Gastroesophageal sphincter (tissue), 4 donors: ENCODE results near the gene B9D2. TPM values are rescaled to one million over a fixed set of nuclear protein-coding genes. Genes with fewer than 3 reads are reported as not detected.

Source experiments
- ATAC-seq: fragments of 150-250 bp; one replicate; pipeline ENCODE4 v1.9.1; 2016; ENCODE audit warnings: mild to moderate bottlenecking, moderate library complexity
- H3K27ac ChIP-seq, 4 donors: fragments of 200-600 bp; sonication (generic) in 3 of 4; 1 replicate in 3 of 4; 2 replicates in 1 of 4; pipeline ENCODE4 v1.5.1; 2016 to 2019
- H3K27me3 ChIP-seq: fragments of 200-600 bp; sonication (generic); one replicate; pipeline ENCODE4 v1.5.1; 2019
- H3K36me3 ChIP-seq, 2 donors: fragments of 200-600 bp; sonication (generic); one replicate each; pipeline ENCODE4 v1.5.1; 2019; ENCODE audit warnings: control low read depth in 1 of 2
- H3K4me1 ChIP-seq, 3 donors: fragments of 200-600 bp; sonication (generic); 1 replicate in 2 of 3; 2 replicates in 1 of 3; pipeline ENCODE4 v1.5.1; 2016 to 2019; ENCODE audit warnings: control low read depth in 2 of 3
- H3K4me3 ChIP-seq, 2 donors: fragments of 200-600 bp; sonication (generic); one replicate each; pipeline ENCODE4 v1.5.1; 2019; ENCODE audit warnings: mild to moderate bottlenecking in 1 of 2, moderate library complexity in 1 of 2
- H3K9me3 ChIP-seq, 3 donors: fragments of 200-600 bp; sonication (generic); one replicate each; pipeline ENCODE4 v1.5.1; 2017 to 2019; ENCODE audit warnings: control low read depth in 2 of 3
- EP300 ChIP-seq: sonication (generic); formaldehyde crosslinking; IDR thresholded peaks from one replicate; pipeline ENCODE4 v1.6.1; 2017; ENCODE audit warnings: antibody characterized with exemption, mild to moderate bottlenecking
- POLR2A ChIP-seq, 2 donors: fragments of 450-650 bp; IDR thresholded peaks; one replicate each; pipeline ENCODE4 v1.6.1; 2017; ENCODE audit warnings: antibody characterized with exemption in 2 of 2, mild to moderate bottlenecking in 2 of 2, moderate library complexity in 1 of 2
- POLR2AphosphoS5 ChIP-seq: sonication (generic); formaldehyde crosslinking; IDR thresholded peaks from one replicate; pipeline ENCODE4 v1.6.1; 2017; ENCODE audit warnings: antibody characterized with exemption
- whole genome bisulfite sequencing, 2 donors: methylation state at CpG; one replicate each; pipeline ENCODE4 v1.1.5; 2018; ENCODE audit warnings: low coverage in 1 of 2; 5-methylcytosine and 5-hydroxymethylcytosine counted together
- total RNA-seq, 4 donors: library from RNA; depleted of rRNA; stranded (reverse); fragments of >200 nt; gene quantifications; one replicate each; pipeline ENCODE4 v1.1.0, GENCODE V29; 2016
- TF ChIP-seq, protein P1 (sequence below), 4 experiments: fragments of 200-600 bp in 2 of 4; fragments of 450-650 bp in 2 of 4; sonication (generic) in 1 of 4; IDR thresholded peaks; one replicate each; pipeline ENCODE4 v1.5.1; 2017 to 2019; ENCODE audit warnings: antibody characterized with exemption in 4 of 4, mild to moderate bottlenecking in 2 of 4, moderate library complexity in 2 of 4

B9D2 gene
- total RNA-seq, 4 donors from 2014 or later: 5.2 to 10.1 (median 6.7) TPM

DNA sequence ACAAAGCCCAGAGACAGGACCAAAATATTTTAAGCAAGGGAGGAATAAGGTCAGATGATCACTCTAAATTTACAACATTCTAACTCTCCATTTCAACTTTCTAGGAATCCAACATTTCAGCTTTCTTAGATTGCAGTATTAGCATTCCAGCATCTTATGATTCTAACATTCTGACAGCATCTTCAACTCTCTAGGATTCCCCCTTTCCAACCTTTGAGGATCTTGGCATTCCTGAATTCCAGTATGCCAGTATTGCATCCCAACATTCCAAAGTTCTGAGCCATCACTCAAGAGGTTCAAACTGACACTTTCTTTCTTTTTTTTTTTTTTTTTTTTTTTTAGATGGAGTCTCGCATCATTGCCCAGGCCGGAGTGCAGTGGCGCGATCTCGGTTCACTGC, 24.0 kb downstream of the B9D2 start:
- Histone ChIP-seq H3K4me1 (no peaks in the 10 kb centered on the region), H3K27ac (no peak overlapping the region), H3K4me3 (no peak overlapping the region), H3K27me3 (no peaks in the 10 kb centered on the region), H3K9me3 (no peaks in the 10 kb centered on the region), H3K36me3 (peaks cover 0 to 94% of the 10 kb centered on the region in 2 donors)
- no peak for ATAC-seq
- TF ChIP-seq, protein P1, sequence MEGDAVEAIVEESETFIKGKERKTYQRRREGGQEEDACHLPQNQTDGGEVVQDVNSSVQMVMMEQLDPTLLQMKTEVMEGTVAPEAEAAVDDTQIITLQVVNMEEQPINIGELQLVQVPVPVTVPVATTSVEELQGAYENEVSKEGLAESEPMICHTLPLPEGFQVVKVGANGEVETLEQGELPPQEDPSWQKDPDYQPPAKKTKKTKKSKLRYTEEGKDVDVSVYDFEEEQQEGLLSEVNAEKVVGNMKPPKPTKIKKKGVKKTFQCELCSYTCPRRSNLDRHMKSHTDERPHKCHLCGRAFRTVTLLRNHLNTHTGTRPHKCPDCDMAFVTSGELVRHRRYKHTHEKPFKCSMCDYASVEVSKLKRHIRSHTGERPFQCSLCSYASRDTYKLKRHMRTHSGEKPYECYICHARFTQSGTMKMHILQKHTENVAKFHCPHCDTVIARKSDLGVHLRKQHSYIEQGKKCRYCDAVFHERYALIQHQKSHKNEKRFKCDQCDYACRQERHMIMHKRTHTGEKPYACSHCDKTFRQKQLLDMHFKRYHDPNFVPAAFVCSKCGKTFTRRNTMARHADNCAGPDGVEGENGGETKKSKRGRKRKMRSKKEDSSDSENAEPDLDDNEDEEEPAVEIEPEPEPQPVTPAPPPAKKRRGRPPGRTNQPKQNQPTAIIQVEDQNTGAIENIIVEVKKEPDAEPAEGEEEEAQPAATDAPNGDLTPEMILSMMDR (IDR thresholded peaks at IDR 0.05): no peak
- TF ChIP-seq POLR2A (IDR thresholded peaks at IDR 0.05) (no peak), EP300 (no peak), POLR2AphosphoS5 (no peak)
- 97% methylated on average over 5 of the region's 5 CpGs; no CpG with 5 or more reads in 1 of the 2 donors for WGBS, 2 donors

DNA sequence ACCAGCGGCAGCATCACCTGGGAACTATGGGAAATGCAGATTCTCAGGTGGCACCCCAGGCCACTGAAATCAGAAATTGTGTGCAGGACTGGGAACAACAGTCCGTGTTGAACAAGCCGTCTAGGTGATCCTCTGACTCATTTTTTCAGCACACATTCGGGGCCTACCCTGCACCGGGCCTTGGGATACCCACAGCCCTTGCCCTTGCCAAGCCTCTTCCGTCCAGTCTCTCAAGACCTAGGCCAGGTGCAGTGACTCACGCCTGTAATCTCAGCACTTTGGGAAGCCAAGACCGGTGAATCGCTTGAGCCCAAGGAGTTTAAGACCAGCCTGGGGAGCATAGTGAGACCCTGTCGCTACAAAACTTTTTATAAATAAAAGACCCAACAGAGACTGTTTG, 28.5 kb downstream of the B9D2 start:
- Histone ChIP-seq H3K27me3 (no peaks in the 10 kb centered on the region), H3K27ac (no peak overlapping the region), H3K36me3 (peaks cover 0 to 92% of the 10 kb centered on the region in 2 donors), H3K9me3 (no peaks in the 10 kb centered on the region), H3K4me3 (no peak overlapping the region), H3K4me1 (no peaks in the 10 kb centered on the region)
- 92 to 93% methylated on average over 2 to 7 of the region's 10 CpGs for WGBS, 2 donors
- no peak for ATAC-seq
- TF ChIP-seq EP300 (no peak), POLR2AphosphoS5 (no peak), POLR2A (IDR thresholded peaks at IDR 0.05) (no peak)
- TF ChIP-seq, protein P1 (IDR thresholded peaks at IDR 0.05): no peak

DNA sequence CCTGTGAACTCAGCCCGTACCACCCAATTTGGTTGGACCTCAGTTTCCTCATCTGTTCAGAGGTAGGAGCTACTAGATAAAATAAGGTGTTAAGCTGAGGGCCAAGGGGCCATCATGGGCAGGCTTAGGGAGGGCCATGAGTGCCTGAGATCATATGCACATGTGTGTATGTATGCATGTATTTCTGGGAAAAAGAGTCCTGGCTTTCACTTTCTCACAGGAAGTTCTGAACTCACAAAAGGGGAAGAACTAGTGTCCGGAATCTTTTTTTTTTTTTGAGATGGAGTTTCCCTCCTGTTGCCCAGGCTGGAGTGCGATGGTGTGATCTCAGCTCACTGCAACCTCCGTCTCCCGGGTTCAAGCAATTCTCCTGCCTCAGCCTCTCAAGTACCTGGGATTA, 29.2 kb downstream of the B9D2 start:
- 76% methylated on average over 5 of the region's 5 CpGs; no CpG with 5 or more reads in 1 of the 2 donors for WGBS, 2 donors
- H3K27me3 ChIP-seq: no peaks in the 10 kb centered on the region
- no peak overlapping the region for H3K4me3 ChIP-seq
- ATAC-seq: no peak
- no peaks in the 10 kb centered on the region for H3K9me3 ChIP-seq
- TF ChIP-seq, protein P1 (IDR thresholded peaks at IDR 0.05): no peak
- no peak for TF ChIP-seq POLR2AphosphoS5
- TF ChIP-seq EP300: no peak
- TF ChIP-seq POLR2A (IDR thresholded peaks at IDR 0.05): no peak
- H3K4me1 ChIP-seq: no peaks in the 10 kb centered on the region
- H3K27ac ChIP-seq: peak overlapping the region in 1 of 4 donors; percentile 26
- peaks cover 0 to 94% of the 10 kb centered on the region in 2 donors for H3K36me3 ChIP-seq

DNA sequence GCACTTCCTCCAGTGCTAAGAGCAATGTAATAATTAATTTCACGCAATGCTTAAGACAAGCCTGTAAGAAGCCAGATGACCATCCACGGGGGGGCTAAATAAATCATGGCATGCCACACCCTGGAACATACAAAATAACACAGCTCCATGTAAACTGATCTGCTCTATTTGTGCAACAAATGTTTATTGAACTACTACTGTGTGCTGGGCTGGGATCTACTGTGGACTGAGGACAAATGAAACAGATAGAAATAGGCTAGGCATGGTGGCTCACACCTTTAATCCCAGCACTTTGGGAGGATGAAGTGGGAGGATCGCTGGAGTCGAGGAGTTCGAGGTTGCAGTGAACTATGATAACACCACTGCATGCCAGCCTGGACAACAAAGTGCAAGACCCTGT, 31.5 kb downstream of the B9D2 start:
- ATAC-seq: no peak
- Histone ChIP-seq H3K27ac (no peak overlapping the region), H3K36me3 (peaks cover 0 to 89% of the 10 kb centered on the region in 2 donors), H3K4me3 (no peak overlapping the region), H3K27me3 (no peaks in the 10 kb centered on the region), H3K9me3 (no peaks in the 10 kb centered on the region), H3K4me1 (peaks cover 0 to 21% (median 11%) of the 10 kb centered on the region in 3 donors)
- TF ChIP-seq EP300 (no peak), POLR2A (IDR thresholded peaks at IDR 0.05) (no peak), POLR2AphosphoS5 (no peak)
- TF ChIP-seq, protein P1 (IDR thresholded peaks at IDR 0.05): no peak
- 80 to 100% methylated on average over 2 to 5 of the region's 5 CpGs for WGBS, 2 donors

DNA sequence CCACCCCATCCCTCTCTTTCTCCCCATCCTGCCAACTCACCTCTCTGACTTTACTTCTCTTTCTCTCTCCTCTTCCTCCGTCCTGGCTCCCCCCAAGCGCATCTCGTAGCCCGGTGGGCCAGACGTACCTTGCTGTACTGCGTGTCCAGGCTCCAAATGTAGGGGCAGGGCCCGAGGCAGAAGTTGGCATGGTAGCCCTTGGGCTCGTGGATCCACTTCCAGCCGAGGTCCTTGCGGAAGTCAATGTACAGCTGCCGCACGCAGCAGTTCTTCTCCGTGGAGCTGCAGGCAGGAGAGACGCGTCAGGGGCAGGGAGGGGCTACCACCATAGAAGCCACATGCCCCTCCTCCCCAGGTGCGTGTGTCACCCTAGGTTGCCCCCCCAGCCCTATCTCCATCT, 31.9 kb downstream of the B9D2 start:
- Histone ChIP-seq H3K27me3 (no peaks in the 10 kb centered on the region), H3K36me3 (peaks cover 0 to 84% of the 10 kb centered on the region in 2 donors), H3K27ac (no peak overlapping the region), H3K4me3 (no peak overlapping the region), H3K9me3 (no peaks in the 10 kb centered on the region), H3K4me1 (peaks cover 0 to 26% (median 14%) of the 10 kb centered on the region in 3 donors)
- no peak for ATAC-seq
- TF ChIP-seq POLR2A (IDR thresholded peaks at IDR 0.05) (no peak), POLR2AphosphoS5 (no peak), EP300 (no peak)
- TF ChIP-seq, protein P1 (IDR thresholded peaks at IDR 0.05): no peak
- WGBS, 2 donors: 76 to 94% methylated on average over 5 to 7 of the region's 16 CpGs
